Measurements from ENCODE around the gene PTGS1. TPM values are rescaled to one million over a fixed set of nuclear protein-coding genes. Genes with fewer than 3 reads are reported as not detected.
"Not testable (repeated sequence)": the region's sequence is repeated elsewhere in the genome, so short reads cannot be mapped to it uniquely, and the experiment has no call there.

PTGS1 gene
- total and polyA plus RNA-seq, 2 of the 8 experiments (the other 6 are each of a cell fraction or from before 2014, with no cell fraction given) = 1.1 to 1.9 TPM

DNA sequence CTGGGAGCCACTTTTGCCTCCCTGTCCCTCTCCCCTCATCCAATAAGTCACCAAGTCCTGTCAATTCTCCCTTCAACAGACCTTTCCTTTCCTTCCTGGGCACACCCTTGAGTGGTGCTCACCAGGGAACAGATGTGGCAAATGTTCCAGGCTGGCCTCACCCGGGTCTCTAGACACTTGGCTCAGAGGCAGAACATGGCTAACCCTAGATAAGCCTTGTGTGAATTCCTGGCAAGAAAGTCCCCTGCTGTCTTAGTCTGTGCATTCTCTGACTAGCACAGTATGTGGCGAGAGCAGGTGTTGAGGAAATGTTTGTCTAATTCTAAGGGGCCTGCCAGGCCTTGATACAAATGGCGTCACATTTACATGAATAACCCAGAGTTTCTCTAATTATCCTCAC lies 41.2 kb upstream of the PTGS1 start (continued):
- no peak for TF ChIP-seq TCF12 (IDR thresholded peaks at IDR 0.05; ENCODE audit: low read depth, low read length)
- TF ChIP-seq GTF2F1 (IDR thresholded peaks at IDR 0.05; ENCODE audit: borderline replicate concordance, low read depth, low read length) = no peak
- TF ChIP-seq MAFK (IDR thresholded peaks at IDR 0.05; ENCODE audit: low read depth, low read length) = no peak
- no peak for TF ChIP-seq RBBP5 (IDR thresholded peaks at IDR 0.05; ENCODE audit: borderline replicate concordance, low read depth, low read length)
- no peak for TF ChIP-seq POLR2AphosphoS5 (IDR thresholded peaks at IDR 0.05; ENCODE audit: low read depth, low read length)
- TF ChIP-seq CBX5 (IDR thresholded peaks at IDR 0.05; ENCODE audit: low read depth, low read length) = no peak

DNA sequence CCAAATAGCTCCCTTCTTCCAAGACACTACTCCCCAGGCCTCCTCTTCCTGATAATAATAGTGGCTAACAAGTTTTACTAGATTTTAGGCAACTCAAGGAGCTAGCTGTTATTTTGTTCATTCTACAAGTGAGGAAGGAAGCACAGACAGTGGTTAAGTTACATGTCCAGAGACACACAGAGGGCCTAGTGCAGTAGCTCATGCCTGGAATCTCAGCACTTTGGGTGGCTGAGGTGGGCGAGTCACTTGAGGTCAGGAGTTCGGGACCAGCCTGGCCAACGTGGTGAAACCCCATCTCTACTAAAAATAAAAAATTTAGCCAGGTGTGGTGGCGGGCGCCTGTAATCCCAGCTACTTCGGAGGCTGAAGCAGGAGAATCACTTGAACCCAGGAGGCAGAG lies 40.4 kb upstream of the PTGS1 start:
- H3K79me2 ChIP-seq (ENCODE audit: control insufficient read depth in 1 of 2, insufficient read depth in 2 of 2, low read length in 2 of 2); H3K4ac ChIP-seq (replicated peaks; ENCODE audit: insufficient read length, low read depth, low read length); H2BK15ac ChIP-seq (ENCODE audit: low read length); H2BK5ac ChIP-seq (ENCODE audit: low read depth, low read length); H3K36me3 ChIP-seq (ENCODE audit: control insufficient read depth in 2 of 4, insufficient read depth in 4 of 4, low read length in 3 of 4); H3K27ac ChIP-seq (ENCODE audit: low read depth, low read length); H3K27me3 ChIP-seq (replicated peaks in 1 of 4; ENCODE audit: control insufficient read depth in 3 of 4, extremely low read depth in 1 of 4, insufficient read depth in 3 of 4, low read length in 3 of 4); H4K5ac ChIP-seq (ENCODE audit: insufficient read length, low read depth, low read length); H3K9ac ChIP-seq (replicated peaks in 1 of 4; ENCODE audit: extremely low read depth in 1 of 4, low read depth in 3 of 4, low read length in 3 of 4); DNase-seq (ENCODE audit: low read depth in 1 of 2, low spot score in 2 of 2); H2AK5ac ChIP-seq (ENCODE audit: low read depth, low read length); H2AFZ ChIP-seq (ENCODE audit: low read length); H3K79me1 ChIP-seq (ENCODE audit: low read depth, low read length); H3K9me3 ChIP-seq (ENCODE audit: insufficient read depth in 2 of 2, low read depth in 1 of 2, low read length in 1 of 2); H2BK12ac ChIP-seq (ENCODE audit: low read depth, low read length); H3K23me2 ChIP-seq (ENCODE audit: low read depth, low read length); H3K56ac ChIP-seq (replicated peaks; ENCODE audit: insufficient read length, low read depth, low read length); H3K23ac ChIP-seq (ENCODE audit: insufficient read length); H4K8ac ChIP-seq (ENCODE audit: extremely low read depth, insufficient read depth, low read length); H3K14ac ChIP-seq (ENCODE audit: insufficient read length); H4K20me1 ChIP-seq (replicated peaks in 1 of 2; ENCODE audit: control insufficient read depth in 1 of 2, insufficient read depth in 2 of 2, low read length in 2 of 2); H3K18ac ChIP-seq (ENCODE audit: extremely low read depth, low read length); H2BK20ac ChIP-seq (ENCODE audit: low read length); H4K91ac ChIP-seq (replicated peaks; ENCODE audit: insufficient read length, low read length); H3K4me2 ChIP-seq (ENCODE audit: insufficient read depth in 1 of 2, low read depth in 2 of 2, low read length in 2 of 2); H3K4me3 ChIP-seq (ENCODE audit: extremely low read depth in 1 of 4, insufficient read depth in 2 of 4, low read depth in 3 of 4, low read length in 4 of 4); FAIRE-seq; H2BK120ac ChIP-seq (replicated peaks; ENCODE audit: low read depth, low read length): not testable (repeated sequence)
- POLR2A ChIA-PET (ENCODE audit: partially characterized antibody) = interaction anchor here (1.7 kb wide), 1 partner anchor 9 kb away, joined by 6 read pairs; no protein-coding TSS in a partner anchor
- H3K4me1 ChIP-seq (replicated peaks in 1 of 4; ENCODE audit: control insufficient read depth in 3 of 4, insufficient read depth in 4 of 4, low read length in 3 of 4) = peaks cover 2 to 17% (median 14%) of the 10 kb centered on the region in 4 experiments
- 87% methylated on average over 6 of the region's 6 CpGs; no CpG with 5 or more reads in 1 of the 2 experiments for WGBS, 2 experiments (ENCODE audit: extremely low coverage in 1 of 2, insufficient coverage in 1 of 2, insufficient read length in 1 of 2, insufficient replicate concordance in 2 of 2, low coverage in 1 of 2, low lambda C conversion rate in 2 of 2, missing lambda C conversion rate in 1 of 2)
- CTCF ChIA-PET (ENCODE audit: partially characterized antibody) = interaction anchor here (0.8 to 1.9 kb wide), 5 partner anchors 20 to 232 kb away, joined by 3 to 6 read pairs (median 4); no protein-coding TSS in a partner anchor

Data from H1 (cell line).